Measurements from ENCODE around the gene DLG1.

The DLG1 gene

GRCh38 chr3:197025736-197026480 is 272.5 kb downstream of the DLG1 start:
- no peak for DNase-seq

- DNase-seq = no peak
Observed at GRCh38 chr3:197024881-197025735, 273.3 kb downstream of the DLG1 start.

GRCh38 chr3:197023998-197024651 is 274.3 kb downstream of the DLG1 start:
- DNase-seq = no peak

GRCh38 chr3:197023241-197023997 is 275.0 kb downstream of the DLG1 start:
- no peak for DNase-seq

- no peak for DNase-seq
Observed at GRCh38 chr3:197022405-197023231, 275.8 kb downstream of the DLG1 start.

DNA sequence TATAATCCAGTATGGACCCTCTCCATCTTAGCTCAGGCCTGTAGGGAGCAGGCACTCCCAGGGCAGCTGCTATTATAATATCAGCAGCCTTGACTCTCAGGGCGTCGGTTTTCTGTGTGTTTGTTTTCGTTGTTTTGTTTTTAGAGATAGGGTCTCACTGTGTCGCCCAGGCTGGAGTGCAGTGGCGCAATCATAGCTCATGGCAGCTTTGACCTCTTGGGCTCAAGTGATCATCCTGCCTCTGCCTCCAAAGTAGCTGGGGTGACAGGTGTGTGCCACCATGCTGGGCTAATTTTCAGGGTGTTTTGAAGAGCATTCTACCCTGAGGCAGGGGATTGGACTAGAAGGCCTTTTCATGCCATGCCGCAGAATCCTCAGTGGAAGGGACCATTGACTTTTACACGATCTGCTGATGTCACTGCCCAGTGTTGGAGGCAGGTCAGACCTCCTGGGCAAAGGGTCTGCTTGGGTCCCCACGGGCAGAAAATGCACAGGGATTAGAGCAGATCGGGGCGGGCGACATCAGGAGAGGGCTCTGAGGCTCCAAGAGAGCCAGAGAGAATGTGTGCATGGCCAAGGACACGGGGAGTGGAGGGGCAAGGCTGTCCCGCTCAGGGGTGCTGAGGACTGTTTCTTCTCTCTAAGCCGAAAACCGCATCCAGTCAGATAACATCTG is 276.5 kb downstream of the DLG1 start:
- DNase-seq = no peak

DNA sequence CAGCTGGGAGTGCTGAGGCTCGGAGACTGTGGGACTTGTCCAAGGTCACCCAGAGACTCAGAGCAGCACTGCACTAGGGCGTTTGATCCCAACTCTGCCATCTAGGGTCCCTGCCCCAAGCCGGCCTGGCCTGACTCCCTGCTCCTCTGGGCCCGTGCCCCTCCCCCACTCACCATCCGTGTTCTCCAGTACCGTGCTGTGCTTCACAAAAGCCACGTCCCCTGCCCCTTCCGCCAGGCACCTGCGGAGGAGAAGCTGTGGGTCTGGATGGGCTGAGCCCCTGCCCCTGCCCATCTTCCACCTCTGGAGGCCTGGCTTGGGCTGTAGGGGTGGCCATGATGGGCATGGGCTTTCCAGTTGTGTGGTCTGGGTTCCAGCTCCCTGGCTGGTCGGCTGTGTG is 277.2 kb downstream of the DLG1 start:
- DNase-seq = no peak

DNA sequence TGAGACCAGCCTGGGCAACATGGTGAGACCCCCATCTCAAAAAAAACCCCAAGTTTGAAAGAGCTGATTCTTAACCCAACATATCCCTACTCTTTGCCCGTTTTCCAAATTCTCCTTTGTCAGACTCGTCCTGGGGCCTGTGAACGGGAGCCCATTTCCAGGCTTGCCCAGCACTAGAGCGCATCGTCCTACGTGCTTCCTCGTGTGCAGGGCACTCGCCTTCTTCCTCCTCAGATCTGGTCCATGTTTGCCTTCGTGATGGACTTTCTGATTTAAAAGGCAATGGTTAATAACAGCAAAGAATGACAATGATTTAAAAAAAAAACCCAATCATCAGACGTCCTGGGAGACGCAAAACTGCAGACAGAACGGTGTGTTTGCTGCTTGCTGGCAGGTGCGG is 278.9 kb downstream of the DLG1 start:
- DNase-seq = no peak

DNA sequence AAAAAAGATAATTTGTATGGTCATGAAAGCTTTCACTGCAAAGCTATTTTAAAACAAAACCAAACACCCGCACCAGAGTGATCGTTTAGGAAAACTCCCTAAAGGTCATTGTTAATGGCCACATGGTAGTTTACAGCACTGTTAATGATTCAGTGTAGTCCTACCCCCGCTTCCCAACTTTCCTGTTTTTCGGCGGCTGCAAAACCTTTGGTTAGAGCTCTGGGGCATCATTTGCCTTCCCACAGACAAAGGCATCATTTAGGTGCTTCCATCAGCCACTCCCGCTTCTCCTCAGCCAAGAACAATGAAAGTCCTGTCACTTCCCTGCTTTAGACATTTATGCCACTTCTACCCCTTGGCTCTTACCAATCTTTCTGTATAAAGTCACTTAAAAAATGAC is 279.4 kb downstream of the DLG1 start:
- DNase-seq = no peak

DNA sequence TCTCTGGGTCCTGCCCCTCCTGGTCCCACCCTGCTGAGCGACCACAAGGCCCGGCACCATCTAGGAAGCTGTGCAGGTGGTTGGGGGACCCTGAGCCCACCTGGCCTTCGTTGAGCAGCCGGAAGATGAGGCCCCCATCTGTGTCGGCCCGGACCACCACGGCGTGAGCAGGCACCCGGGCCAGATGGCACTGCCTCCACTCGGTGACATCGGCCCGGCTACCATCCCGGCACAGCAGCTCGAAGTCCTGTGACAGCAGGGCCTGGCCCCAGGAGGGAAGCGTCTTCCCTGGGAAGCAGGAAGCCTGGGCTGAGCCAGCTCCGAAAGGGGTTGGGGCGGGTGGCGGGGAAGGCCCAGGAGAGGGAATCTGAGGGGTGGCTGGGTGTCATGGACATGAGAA is 281.4 kb downstream of the DLG1 start:
- DNase-seq = no peak

DNA sequence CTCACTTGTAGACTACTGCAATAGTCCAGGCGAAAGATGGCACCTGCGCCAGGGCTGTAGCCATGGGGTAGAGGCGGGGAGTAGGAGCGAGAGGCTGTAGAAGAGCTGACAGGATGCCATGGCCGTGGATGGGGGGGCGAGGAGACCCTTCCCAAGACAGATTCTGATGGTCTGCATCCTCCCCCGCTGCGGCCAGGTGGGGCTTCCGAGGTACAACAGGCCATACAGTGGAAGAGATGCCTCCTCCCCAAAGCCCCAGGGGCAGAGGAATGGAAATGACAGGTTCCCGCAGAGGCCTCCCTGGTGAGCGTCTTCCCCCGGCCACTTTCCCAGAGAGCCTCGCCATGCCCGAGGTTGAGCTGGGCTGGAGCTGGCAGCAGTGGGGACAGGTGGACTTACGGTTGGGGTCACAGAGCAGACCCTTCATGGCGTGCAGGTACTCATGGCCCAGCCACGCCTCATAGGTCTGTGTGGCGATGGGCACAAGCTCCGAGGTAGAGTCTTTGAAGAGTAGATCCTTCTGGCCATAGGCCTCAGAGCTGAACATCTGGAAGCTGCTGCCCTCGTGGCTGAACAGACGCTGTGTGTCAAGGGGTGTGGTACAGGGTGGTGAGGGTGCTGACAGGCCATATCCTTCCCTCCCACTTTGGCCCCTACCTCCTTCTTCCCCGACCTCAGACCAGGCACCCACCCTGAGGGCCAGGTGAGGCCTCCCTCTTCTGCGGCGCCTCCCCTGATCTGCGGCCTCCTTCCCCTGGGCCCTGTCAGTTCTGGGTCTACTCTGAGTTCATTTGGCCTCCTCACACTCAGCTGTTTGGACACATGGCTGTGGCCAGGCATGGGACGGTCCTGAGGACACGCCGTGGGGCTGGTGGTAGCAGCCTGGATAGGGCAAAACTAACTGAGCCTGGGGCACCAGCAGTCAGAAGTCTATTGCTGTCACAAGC is 282.3 kb downstream of the DLG1 start:
- no peak for DNase-seq

- DNase-seq = no peak
Observed at GRCh38 chr3:197014942-197015575, 283.4 kb downstream of the DLG1 start.

DNA sequence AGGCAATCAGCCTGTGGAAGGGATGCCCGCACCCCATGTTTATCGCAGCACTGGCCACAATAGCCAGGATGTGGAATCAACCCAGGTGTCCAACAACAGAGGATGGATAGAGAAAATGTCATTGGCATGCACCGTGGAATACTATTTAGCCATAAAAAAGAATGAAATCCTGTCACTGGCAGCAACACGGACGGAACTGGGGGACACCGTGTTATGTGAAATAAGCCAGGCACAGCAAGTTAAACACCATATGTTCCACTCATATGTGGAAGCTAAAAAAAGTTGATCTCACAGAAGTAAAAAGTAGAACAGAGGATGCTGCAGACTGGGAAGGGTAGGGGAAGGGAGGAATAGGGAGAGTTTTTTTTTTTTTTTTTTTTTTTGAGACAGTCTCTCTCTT is 284.4 kb downstream of the DLG1 start:
- DNase-seq = no peak

DNA sequence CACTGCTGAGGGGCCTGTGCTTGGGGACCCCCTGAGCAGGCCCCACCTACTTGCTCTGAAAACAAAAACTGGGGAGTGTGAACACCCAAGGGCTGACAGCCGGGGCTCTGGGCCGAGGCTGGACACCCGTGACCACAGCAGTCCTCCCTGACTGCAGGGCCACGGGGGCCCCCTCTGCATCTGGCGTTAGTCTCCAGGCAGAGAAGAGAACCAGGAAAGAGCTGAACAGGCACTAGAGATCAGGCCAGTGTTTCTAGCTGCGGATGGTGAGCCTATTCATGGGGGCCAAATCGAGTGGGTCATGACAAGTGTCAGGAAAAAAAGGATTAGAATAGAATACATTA is 285.9 kb downstream of the DLG1 start:
- no peak for DNase-seq

DNA sequence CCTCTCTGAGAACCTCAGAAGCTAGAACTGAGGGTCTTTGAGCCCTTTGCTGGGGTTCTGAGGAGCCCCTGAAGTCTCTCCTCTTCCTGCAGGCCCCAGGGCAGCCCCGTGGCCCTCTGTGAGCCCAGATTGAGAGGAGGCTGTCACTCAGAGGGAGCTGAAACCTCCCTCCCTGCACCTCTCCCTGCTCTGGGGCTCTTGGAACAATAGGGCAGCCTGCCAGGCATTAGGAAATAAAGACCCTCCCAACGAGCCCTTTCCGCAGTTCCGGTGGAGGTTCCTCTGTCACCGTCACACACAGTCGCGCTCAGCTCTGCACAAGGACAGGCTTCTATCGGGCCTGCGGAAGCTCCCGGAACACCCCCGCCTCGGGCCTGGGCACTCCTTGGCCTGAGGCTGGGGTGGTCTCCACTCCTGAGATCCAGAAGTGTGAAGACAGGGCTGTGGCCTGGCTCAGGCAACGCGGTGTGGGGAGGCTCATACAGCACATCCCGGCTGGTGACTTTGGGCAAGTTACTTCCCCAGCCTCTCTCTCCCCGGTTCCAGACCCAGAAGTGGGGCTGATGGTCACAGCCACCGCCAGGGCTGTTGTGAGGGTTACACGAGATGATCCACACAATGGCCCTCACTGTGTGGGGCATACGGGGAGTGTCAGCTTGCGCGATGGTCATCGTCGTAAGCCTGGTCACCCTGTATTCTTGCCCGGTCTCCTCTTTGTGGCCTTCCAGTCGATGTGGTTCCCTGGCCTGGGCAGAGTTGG is 286.5 kb downstream of the DLG1 start:
- no peak for DNase-seq

- no peak for DNase-seq
Observed at GRCh38 chr3:197010556-197011351, 287.7 kb downstream of the DLG1 start.

- no peak for DNase-seq
Observed at GRCh38 chr3:197009532-197010019, 288.8 kb downstream of the DLG1 start.
